HepG2 (cell line): ENCODE data around the gene SLC44A5. TPM values are rescaled to one million over a fixed set of nuclear protein-coding genes. Genes with fewer than 3 reads are reported as not detected.

Experiments
- ATAC-seq: fragments of 200-7000 bp; cut with Tn5 transposase; 3 replicates; pipeline ENCODE4 v1.9.1; 2020; ENCODE audit warnings: mild to moderate bottlenecking, moderate library complexity
- BruUV-seq: library from RNA; stranded (reverse); fragments of 400-500 nt; replicated peaks from 2 replicates; lab custom pipeline; 2021; lab: Mats Ljungman, UMichigan
- CTCF ChIA-PET: fragments of 300-600 bp; formaldehyde crosslinking; extraction: SDS; loops from one replicate; lab custom pipeline; 2021; ENCODE audit warnings: low total read pairs, inconsistent platforms, low intra/inter-chr PET ratio; lab: Yijun Ruan, JAX
- POLR2A ChIA-PET: fragments of 350-600 bp; sonication (Branson Sonifier 250); formaldehyde crosslinking; loops from one replicate; lab custom pipeline; 2020; ENCODE audit warnings: antibody characterized with exemption, inconsistent platforms; lab: Yijun Ruan, JAX
- DNase-seq: peaks from one replicate; pipeline ENCODE4 v3.0.0-alpha.2; 2015; ENCODE audit warnings: low spot score
- FAIRE-seq: peaks from 3 replicates; lab custom pipeline; 2011; peaks lifted over from hg19 to GRCh38; lab: Jason Lieb, UNC
- H2AFZ ChIP-seq: one replicate; pipeline ENCODE4 v1.6.1; 2011; ENCODE audit warnings: low read length, inconsistent platforms
- H3K27ac ChIP-seq: fragments of 300-600 bp; 3 replicates; pipeline ENCODE4 v1.8.0; 2011; ENCODE audit warnings: mixed run types, mild to moderate bottlenecking, mixed read lengths, low read length, inconsistent platforms; ENCODE audit not compliant: insufficient read depth; ENCODE audit errors: extremely low read length
- H3K27me3 ChIP-seq, 2 experiments: fragments of 200-600 bp in 1 of 2; 2 replicates in 1 of 2; 3 replicates in 1 of 2; pipeline versions ENCODE4 v1.6.0 to v1.8.0; 2011; ENCODE audit warnings: low read length in 2 of 2, mild to moderate bottlenecking in 2 of 2, moderate library complexity in 2 of 2, inconsistent platforms in 1 of 2; ENCODE audit not compliant: insufficient read depth in 2 of 2, control insufficient read depth in 1 of 2
- H3K36me3 ChIP-seq, 2 experiments: fragments of 200-600 bp in 1 of 2; replicated peaks in 1 of 2; 2 replicates in 1 of 2; 3 replicates in 1 of 2; pipeline versions ENCODE4 v1.5.1 to v1.8.0; 2011; ENCODE audit warnings: low read length in 2 of 2, inconsistent platforms in 1 of 2; ENCODE audit not compliant: insufficient read depth in 2 of 2, control insufficient read depth in 1 of 2
- H3K4me1 ChIP-seq: 2 replicates; pipeline ENCODE4 v1.5.1; 2012; ENCODE audit warnings: low read length, inconsistent platforms; ENCODE audit not compliant: insufficient read depth
- H3K4me2 ChIP-seq: 2 replicates; pipeline ENCODE4 v1.6.0; 2011; ENCODE audit warnings: low read depth, low read length, inconsistent platforms
- H3K4me3 ChIP-seq, 3 experiments: fragments of 200-600 bp in 1 of 3; sonication (generic), shearing (Covaris generic) in 1 of 3; replicated peaks in 1 of 3; 2 replicates each; pipeline ENCODE4 v1.5.1; 2011 to 2016; ENCODE audit warnings: low read length in 3 of 3, inconsistent platforms in 2 of 3, low read depth in 2 of 3, mild to moderate bottlenecking in 2 of 3, control low read depth in 1 of 3, mixed read lengths in 1 of 3; ENCODE audit not compliant: insufficient read depth in 1 of 3
- H3K79me2 ChIP-seq: one replicate; pipeline ENCODE4 v1.6.1; 2011; ENCODE audit warnings: low read length, inconsistent platforms; ENCODE audit not compliant: insufficient read depth
- H3K9ac ChIP-seq: 2 replicates; pipeline ENCODE4 v1.6.0; 2011; ENCODE audit warnings: mild to moderate bottlenecking, low read depth, low read length, inconsistent platforms; ENCODE audit not compliant: insufficient read depth
- H3K9me3 ChIP-seq: 2 replicates; pipeline ENCODE4 v1.5.1; 2012; ENCODE audit warnings: mild to moderate bottlenecking, low read length
- H4K20me1 ChIP-seq: 2 replicates; pipeline ENCODE4 v1.6.0; 2011; ENCODE audit warnings: inconsistent platforms, mild to moderate bottlenecking, low read length, moderate library complexity; ENCODE audit not compliant: insufficient read depth
- ARNTL ChIP-seq: sonication (generic); formaldehyde crosslinking; IDR thresholded peaks from 2 replicates; pipeline ENCODE4 v1.4.0; 2020; ENCODE audit warnings: mild to moderate bottlenecking, missing genetic modification reagents
- FIP1L1 ChIP-seq: fragments of 200-400 bp; formaldehyde crosslinking; IDR thresholded peaks from 2 replicates; pipeline ENCODE4 v1.6.1; 2018; ENCODE audit warnings: low read depth, mild to moderate bottlenecking, low read length, moderate library complexity, borderline replicate concordance; ENCODE audit not compliant: insufficient read depth
- GMEB1 ChIP-seq: sonication (generic); formaldehyde crosslinking; IDR thresholded peaks from 2 replicates; pipeline ENCODE4 v1.5.1; 2020; ENCODE audit warnings: missing genetic modification reagents, mild to moderate bottlenecking, borderline replicate concordance
- NR2F1 ChIP-seq, 2 experiments: fragments of 450-650 bp in 1 of 2; formaldehyde crosslinking in 1 of 2; IDR thresholded peaks; 2 replicates each; pipeline versions ENCODE4 v1.5.0 to v1.6.1; 2016 to 2020; ENCODE audit warnings: mild to moderate bottlenecking in 1 of 2, missing compliant biosample characterization in 1 of 2, missing genetic modification reagents in 1 of 2, moderate library complexity in 1 of 2
- PTBP1 ChIP-seq: fragments of 200-400 bp; formaldehyde crosslinking; IDR thresholded peaks from 2 replicates; pipeline ENCODE4 v1.6.1; 2018; ENCODE audit warnings: low read length, low read depth; ENCODE audit not compliant: poor library complexity, severe bottlenecking
- REPIN1 ChIP-seq: sonication (generic); formaldehyde crosslinking; IDR thresholded peaks from 2 replicates; pipeline ENCODE4 v1.8.0; 2022; ENCODE audit warnings: missing genetic modification reagents, low read depth, mild to moderate bottlenecking, borderline replicate concordance
- TFAP4 ChIP-seq: sonication (generic); IDR thresholded peaks from 2 replicates; pipeline ENCODE4 v1.6.1; 2016; ENCODE audit warnings: low read depth, borderline replicate concordance
- TSC22D2 ChIP-seq: sonication (generic); formaldehyde crosslinking; IDR thresholded peaks from 2 replicates; pipeline ENCODE4 v1.5.1; 2020; ENCODE audit warnings: missing genetic modification reagents, mild to moderate bottlenecking, borderline replicate concordance
- ZBTB4 ChIP-seq: sonication (generic); formaldehyde crosslinking; IDR thresholded peaks from 2 replicates; pipeline ENCODE4 v1.4.0; 2020; ENCODE audit warnings: missing genetic modification reagents, mild to moderate bottlenecking, borderline replicate concordance
- ZNF546 ChIP-seq: sonication (generic); formaldehyde crosslinking; conservative IDR thresholded peaks from 2 replicates; pipeline ENCODE4 v1.8.1; 2023; ENCODE audit warnings: mild to moderate bottlenecking, missing genetic modification reagents
- ZNF557 ChIP-seq: sonication (generic); formaldehyde crosslinking; IDR thresholded peaks from 2 replicates; pipeline ENCODE4 v1.4.0; 2020; ENCODE audit warnings: missing genetic modification reagents
- ZNF713 ChIP-seq: sonication (generic); formaldehyde crosslinking; IDR thresholded peaks from 2 replicates; pipeline ENCODE4 v1.4.0; 2020; ENCODE audit warnings: mild to moderate bottlenecking, missing genetic modification reagents
- ZSCAN12 ChIP-seq: sonication (generic); formaldehyde crosslinking; IDR thresholded peaks from 2 replicates; pipeline ENCODE4 v1.9.0; 2021; ENCODE audit warnings: mild to moderate bottlenecking, missing genetic modification reagents
- WGBS: methylation state at CpG from one replicate; pipeline ENCODE4 v1.1.6; 2017; ENCODE audit warnings: low lambda C conversion rate; 5-methylcytosine and 5-hydroxymethylcytosine counted together
- in situ Hi-C: cut with HindIII; loops from 2 replicates; pipeline ENCODE4 v1.10.0; 2017; ENCODE audit warnings: low pct_unique_long_range_greater_than_20kb; ENCODE audit not compliant: extremely low pct_ligation_motif_present
- intact Hi-C: fragments of 100-400 bp; cut with micrococcal nuclease; formaldehyde crosslinking; loops from one replicate; pipeline ENCODE4 v1.10.0; 2022; ENCODE audit not compliant: unreplicated experiment
- polyA plus RNA-seq, 8 experiments: library from polyadenylated mRNA; depleted of rRNA in 3 of 8; stranded (reverse) in 7 of 8; unstranded in 1 of 8; fragments of >200 nt; fragmentation: Illumina TruSeq in 4 of 8; extraction: Trizol in 4 of 8; gene quantifications; 2 replicates each; pipeline versions ENCODE4 v1.2.1 to v1.2.3, GENCODE V29; 2011 to 2016; ENCODE audit warnings: low read depth in 4 of 8, missing spikeins in 1 of 8, mixed read lengths in 1 of 8; ENCODE audit not compliant: insufficient read depth in 1 of 8
- total RNA-seq, 5 experiments: library from RNA; depleted of rRNA; stranded (reverse); fragments of >200 nt; fragmentation: Illumina TruSeq; extraction: Trizol; gene quantifications; 2 replicates each; pipeline ENCODE4 v1.2.3, GENCODE V29; 2016; ENCODE audit warnings: low read depth in 1 of 5

Gene SLC44A5
- total and polyA plus RNA-seq, 2 of the 13 experiments (the other 11 are each of a cell fraction or from before 2014, with no cell fraction given): 8.0 to 16.0 TPM

- TF ChIP-seq ZNF557 (CRISPR knock-in tag): no peak
- no peak for TF ChIP-seq PTBP1
- TF ChIP-seq REPIN1: no peak
- Histone ChIP-seq H2AFZ (no peak overlapping the region), H3K4me3 (no peak overlapping the region), H3K9me3 (no peaks in the 10 kb centered on the region), H3K4me1 (no peaks in the 10 kb centered on the region), H3K9ac (no peak overlapping the region), H4K20me1 (no peaks in the 10 kb centered on the region), H3K27me3 (no peaks in the 10 kb centered on the region), H3K79me2 (no peaks in the 10 kb centered on the region), H3K36me3 (no peaks in the 10 kb centered on the region), H3K27ac (no peak overlapping the region), H3K4me2 (no peak overlapping the region)
- BruUV-seq: no TSS peak
- POLR2A ChIA-PET: no interaction called here
- peak; percentile 24; the same call in 1 of the 3 replicates for ATAC-seq
- intact Hi-C loops: no loop called here
- CTCF ChIA-PET: no interaction called here
- FAIRE-seq: no peak
- DNase-seq: no peak
- 0% methylated on average over 4 of the region's 4 CpGs for whole genome bisulfite sequencing
- in situ Hi-C loops: no loop called here
Measured at GRCh38 chr1:75166821-75167220, 444.1 kb downstream of the SLC44A5 start.

GRCh38 chr1:75165264-75165663 is 445.6 kb downstream of the SLC44A5 start:
- no peak overlapping the region for H3K27ac ChIP-seq
- H3K4me2 ChIP-seq: no peak overlapping the region
- FAIRE-seq (no peak), DNase-seq (no peak), ATAC-seq (no peak)
- H3K9ac ChIP-seq: no peak overlapping the region
- no peaks in the 10 kb centered on the region for H4K20me1 ChIP-seq
- H3K79me2 ChIP-seq: no peaks in the 10 kb centered on the region
- in situ Hi-C loops (no loop called here), intact Hi-C loops (no loop called here)
- H3K36me3 ChIP-seq: no peaks in the 10 kb centered on the region
- no peaks in the 10 kb centered on the region for H3K9me3 ChIP-seq
- BruUV-seq: no TSS peak
- no peak overlapping the region for H3K4me3 ChIP-seq
- H3K4me1 ChIP-seq: no peaks in the 10 kb centered on the region
- CTCF ChIA-PET: no interaction called here
- no peak overlapping the region for H2AFZ ChIP-seq
- H3K27me3 ChIP-seq: no peaks in the 10 kb centered on the region
- POLR2A ChIA-PET: no interaction called here
- TF ChIP-seq ARNTL (CRISPR knock-in tag) (no peak), NR2F1 (CRISPR knock-in tag; IDR thresholded peaks at IDR 0.05) (no peak), ZBTB4 (CRISPR knock-in tag) (no peak), TSC22D2 (CRISPR knock-in tag) (no peak), GMEB1 (CRISPR knock-in tag) (no peak), ZSCAN12 (CRISPR knock-in tag) (no peak), ZNF713 (no peak), TFAP4 (no peak), FIP1L1 (no peak), ZNF546 (no peak)
